A549 (cell line): ENCODE data around the gene D2HGDH.

Experiments
- HOXB13 ChIP-seq: fragments of 250-450 bp; sonication (Bioruptor Pico); IDR thresholded peaks from 2 replicates; pipeline ENCODE4 v1.5.0; 2020; ENCODE audit warnings: low read depth, mild to moderate bottlenecking, moderate library complexity
- JUN ChIP-seq, 2 experiments: fragments of >200 bp; sonication (Bioruptor Twin); formaldehyde crosslinking; IDR thresholded peaks; 2 replicates in 1 of 2; 3 replicates in 1 of 2; pipeline ENCODE4 v1.6.1; 2016 to 2017
- POLR2A ChIP-seq: IDR thresholded peaks from 2 replicates; pipeline ENCODE4 v1.6.1; 2012; ENCODE audit warnings: mild to moderate bottlenecking, low read length
- RFX5 ChIP-seq: fragments of 450-650 bp; IDR thresholded peaks from 2 replicates; pipeline ENCODE4 v1.7.1; 2014; ENCODE audit warnings: antibody characterized with exemption, mild to moderate bottlenecking, moderate library complexity
- TF ChIP-seq, protein P1 (sequence below): fragments of >200 bp; sonication (Bioruptor Twin); formaldehyde crosslinking; IDR thresholded peaks from 3 replicates; pipeline ENCODE4 v1.5.1; 2016
- TF ChIP-seq, protein P2 (sequence below): fragments of >200 bp; sonication (Bioruptor Twin); formaldehyde crosslinking; IDR thresholded peaks from 3 replicates; pipeline ENCODE4 v1.6.1; 2016

DNA sequence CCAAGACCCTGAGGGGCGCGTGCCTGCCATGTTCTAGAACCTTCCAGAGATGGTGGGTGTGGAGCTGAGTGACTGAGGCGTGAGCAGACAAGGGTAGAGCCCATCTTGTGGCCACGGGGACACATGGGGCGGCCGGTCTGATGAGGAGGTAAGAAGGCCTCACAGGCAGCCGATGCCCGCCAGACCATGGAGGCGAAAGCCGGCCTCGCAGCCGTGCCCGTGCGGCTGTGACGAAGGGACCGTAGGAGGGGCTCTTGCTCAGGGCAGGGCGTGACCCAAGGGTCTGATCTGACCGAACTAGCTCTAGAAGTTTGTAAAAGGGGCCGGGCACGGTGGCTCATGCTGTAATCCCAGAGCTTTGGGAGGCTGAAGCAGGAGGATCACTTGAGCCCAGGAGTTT lies 19.6 kb downstream of the D2HGDH start:
- TF ChIP-seq, protein P1, sequence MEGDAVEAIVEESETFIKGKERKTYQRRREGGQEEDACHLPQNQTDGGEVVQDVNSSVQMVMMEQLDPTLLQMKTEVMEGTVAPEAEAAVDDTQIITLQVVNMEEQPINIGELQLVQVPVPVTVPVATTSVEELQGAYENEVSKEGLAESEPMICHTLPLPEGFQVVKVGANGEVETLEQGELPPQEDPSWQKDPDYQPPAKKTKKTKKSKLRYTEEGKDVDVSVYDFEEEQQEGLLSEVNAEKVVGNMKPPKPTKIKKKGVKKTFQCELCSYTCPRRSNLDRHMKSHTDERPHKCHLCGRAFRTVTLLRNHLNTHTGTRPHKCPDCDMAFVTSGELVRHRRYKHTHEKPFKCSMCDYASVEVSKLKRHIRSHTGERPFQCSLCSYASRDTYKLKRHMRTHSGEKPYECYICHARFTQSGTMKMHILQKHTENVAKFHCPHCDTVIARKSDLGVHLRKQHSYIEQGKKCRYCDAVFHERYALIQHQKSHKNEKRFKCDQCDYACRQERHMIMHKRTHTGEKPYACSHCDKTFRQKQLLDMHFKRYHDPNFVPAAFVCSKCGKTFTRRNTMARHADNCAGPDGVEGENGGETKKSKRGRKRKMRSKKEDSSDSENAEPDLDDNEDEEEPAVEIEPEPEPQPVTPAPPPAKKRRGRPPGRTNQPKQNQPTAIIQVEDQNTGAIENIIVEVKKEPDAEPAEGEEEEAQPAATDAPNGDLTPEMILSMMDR = no peak
- TF ChIP-seq POLR2A = no peak
- TF ChIP-seq JUN (IDR thresholded peaks at IDR 0.05) = no peak
- no peak for TF ChIP-seq RFX5
- TF ChIP-seq HOXB13 (CRISPR knock-in tag) = no peak
- TF ChIP-seq, protein P2, sequence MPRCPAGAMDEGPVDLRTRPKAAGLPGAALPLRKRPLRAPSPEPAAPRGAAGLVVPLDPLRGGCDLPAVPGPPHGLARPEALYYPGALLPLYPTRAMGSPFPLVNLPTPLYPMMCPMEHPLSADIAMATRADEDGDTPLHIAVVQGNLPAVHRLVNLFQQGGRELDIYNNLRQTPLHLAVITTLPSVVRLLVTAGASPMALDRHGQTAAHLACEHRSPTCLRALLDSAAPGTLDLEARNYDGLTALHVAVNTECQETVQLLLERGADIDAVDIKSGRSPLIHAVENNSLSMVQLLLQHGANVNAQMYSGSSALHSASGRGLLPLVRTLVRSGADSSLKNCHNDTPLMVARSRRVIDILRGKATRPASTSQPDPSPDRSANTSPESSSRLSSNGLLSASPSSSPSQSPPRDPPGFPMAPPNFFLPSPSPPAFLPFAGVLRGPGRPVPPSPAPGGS = no peak
